Parathyroid adenoma (tissue), 2 donors: ENCODE results near the gene SCN8A.

Source experiments
- H2AFZ ChIP-seq: fragments of 300-600 bp; sonication (generic); one replicate; pipeline ENCODE4 v1.7.0; 2017; ENCODE audit warnings: antibody characterized with exemption, mild to moderate bottlenecking
- H3K27ac ChIP-seq: fragments of 300-600 bp; sonication (generic); one replicate; pipeline ENCODE4 v1.7.0; 2017
- H3K27me3 ChIP-seq: fragments of 300-600 bp; sonication (generic); one replicate; pipeline ENCODE4 v1.7.0; 2017; ENCODE audit warnings: low read length; ENCODE audit not compliant: control insufficient read depth, insufficient read depth
- H3K36me3 ChIP-seq: fragments of 300-600 bp; sonication (generic); one replicate; pipeline ENCODE4 v1.7.0; 2017; ENCODE audit warnings: low read length; ENCODE audit not compliant: control insufficient read depth, insufficient read depth
- H3K4me1 ChIP-seq: fragments of 300-600 bp; sonication (generic); one replicate; pipeline ENCODE4 v1.7.0; 2017; ENCODE audit warnings: control low read depth
- H3K4me2 ChIP-seq: fragments of 300-600 bp; sonication (generic); one replicate; pipeline ENCODE4 v1.7.0; 2017; ENCODE audit warnings: low read length
- H3K4me3 ChIP-seq: fragments of 300-600 bp; sonication (generic); one replicate; pipeline ENCODE4 v1.7.0; 2017; ENCODE audit warnings: low read depth, low read length
- H3K79me2 ChIP-seq: fragments of 300-600 bp; sonication (generic); one replicate; pipeline ENCODE4 v1.7.0; 2017; ENCODE audit warnings: control low read depth
- H3K9ac ChIP-seq: fragments of 300-600 bp; sonication (generic); one replicate; pipeline ENCODE4 v1.7.0; 2017; ENCODE audit warnings: mild to moderate bottlenecking
- H3K9me3 ChIP-seq: fragments of 300-600 bp; sonication (generic); one replicate; pipeline ENCODE4 v1.7.0; 2017; ENCODE audit warnings: low read length; ENCODE audit not compliant: control insufficient read depth
- CTCF ChIP-seq: fragments of 300-600 bp; sonication (generic); IDR thresholded peaks from one replicate; pipeline ENCODE4 v1.7.0; 2017; ENCODE audit warnings: antibody characterized with exemption, mild to moderate bottlenecking
- donor health status: primary hyperparathyroidism.

The SCN8A gene

GRCh38 chr12:51722431-51722830, 131.4 kb downstream of the SCN8A start:
- no peaks in the 10 kb centered on the region for H3K36me3 ChIP-seq
- H3K27ac ChIP-seq, result no peak overlapping the region
- H3K4me2 ChIP-seq, result no peak overlapping the region
- H3K9ac ChIP-seq, result no peak overlapping the region
- no peaks in the 10 kb centered on the region for H3K4me1 ChIP-seq
- H3K27me3 ChIP-seq, result no peaks in the 10 kb centered on the region
- no peak overlapping the region for H3K4me3 ChIP-seq
- no peaks in the 10 kb centered on the region for H3K9me3 ChIP-seq
- no peak overlapping the region for H2AFZ ChIP-seq
- no peak for TF ChIP-seq CTCF
- H3K79me2 ChIP-seq, result no peaks in the 10 kb centered on the region

GRCh38 chr12:51726161-51726560, 135.1 kb downstream of the SCN8A start:
- Histone ChIP-seq H3K36me3 (no peaks in the 10 kb centered on the region), H3K9me3 (no peaks in the 10 kb centered on the region), H3K4me3 (no peak overlapping the region), H3K79me2 (no peaks in the 10 kb centered on the region), H2AFZ (no peak overlapping the region), H3K4me1 (no peaks in the 10 kb centered on the region), H3K27me3 (no peaks in the 10 kb centered on the region), H3K4me2 (no peak overlapping the region), H3K27ac (no peak overlapping the region), H3K9ac (no peak overlapping the region)
- TF ChIP-seq CTCF, result no peak

- no peak for TF ChIP-seq CTCF
- no peak overlapping the region for H3K27ac ChIP-seq
- H3K27me3 ChIP-seq, result no peaks in the 10 kb centered on the region
- no peaks in the 10 kb centered on the region for H3K79me2 ChIP-seq
- H3K4me2 ChIP-seq, result no peak overlapping the region
- H3K9me3 ChIP-seq, result no peaks in the 10 kb centered on the region
- H3K4me3 ChIP-seq, result no peak overlapping the region
- H3K9ac ChIP-seq, result no peak overlapping the region
- no peaks in the 10 kb centered on the region for H3K36me3 ChIP-seq
- H2AFZ ChIP-seq, result no peak overlapping the region
- H3K4me1 ChIP-seq, result no peaks in the 10 kb centered on the region
Measured at GRCh38 chr12:51726931-51727330, 135.9 kb downstream of the SCN8A start.

GRCh38 chr12:51729331-51729730, 138.3 kb downstream of the SCN8A start:
- Histone ChIP-seq H3K27me3 (no peaks in the 10 kb centered on the region), H3K4me1 (no peaks in the 10 kb centered on the region), H2AFZ (no peak overlapping the region), H3K36me3 (no peaks in the 10 kb centered on the region), H3K4me3 (no peak overlapping the region), H3K9ac (no peak overlapping the region), H3K4me2 (no peak overlapping the region), H3K79me2 (no peaks in the 10 kb centered on the region), H3K27ac (no peak overlapping the region), H3K9me3 (no peaks in the 10 kb centered on the region)
- TF ChIP-seq CTCF, result no peak

- Histone ChIP-seq H2AFZ (no peak overlapping the region), H3K27me3 (no peaks in the 10 kb centered on the region), H3K4me3 (no peak overlapping the region), H3K36me3 (no peaks in the 10 kb centered on the region), H3K4me2 (no peak overlapping the region), H3K9me3 (no peaks in the 10 kb centered on the region), H3K27ac (no peak overlapping the region), H3K9ac (no peak overlapping the region), H3K79me2 (no peaks in the 10 kb centered on the region), H3K4me1 (no peaks in the 10 kb centered on the region)
- no peak for TF ChIP-seq CTCF
Measured at GRCh38 chr12:51730745-51731144, 139.7 kb downstream of the SCN8A start.
